ENCODE data around the gene IRF2BP2. TPM values are rescaled to one million over a fixed set of nuclear protein-coding genes. Genes with fewer than 3 reads are reported as not detected.
A peak's percentile ranks its signal among the peaks of the same experiment; 100 is the strongest.

Gene IRF2BP2
- total RNA-seq, 1 experiment from 2014 or later = 122 TPM

DNA sequence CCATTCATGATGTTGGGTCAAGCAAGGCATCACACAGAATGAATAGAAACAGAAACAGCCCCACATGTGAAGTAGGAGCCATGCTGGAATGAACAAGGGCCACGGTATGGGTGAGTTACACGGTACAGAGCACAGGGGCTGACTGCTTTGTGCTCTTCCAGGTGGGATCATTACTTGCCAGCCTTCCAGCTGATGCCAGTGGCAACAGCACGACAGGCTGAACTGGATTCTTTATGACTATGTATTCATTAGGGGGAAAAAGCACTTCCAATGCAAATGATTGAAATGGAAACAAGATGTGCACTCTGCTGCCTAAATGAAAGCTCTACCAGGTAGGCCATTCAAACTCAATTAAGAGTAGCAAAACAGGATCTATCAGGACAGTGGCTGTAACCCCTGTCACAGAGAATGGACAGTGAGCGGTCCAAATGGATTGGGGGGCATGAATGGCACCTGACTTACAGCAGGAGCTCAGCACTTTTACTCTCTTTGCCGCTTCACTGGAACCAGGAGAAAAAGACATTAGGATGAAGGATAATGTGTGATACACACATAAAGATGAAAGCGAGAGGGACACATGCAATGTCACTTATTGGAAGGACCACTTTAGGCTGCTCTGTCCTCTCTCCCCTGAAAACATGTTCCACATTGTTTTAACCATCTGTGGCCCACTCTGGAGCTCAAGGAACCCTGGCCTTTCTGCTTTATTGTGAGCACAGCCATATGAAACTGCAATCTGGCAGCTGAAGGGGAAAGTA is 23.4 kb upstream of the IRF2BP2 start:
- H3K4me1 ChIP-seq (replicated peaks; ENCODE audit: insufficient read depth) = peaks cover 43% of the 10 kb centered on the region
- H3K36me3 ChIP-seq (ENCODE audit: low read depth) = no peaks in the 10 kb centered on the region
- H3F3A ChIP-seq (ENCODE audit: insufficient read depth, low read depth) = peaks cover 41% of the 10 kb centered on the region
- intact Hi-C loops (cut with micrococcal nuclease; ENCODE audit: unreplicated experiment) = loop anchor here (2.0 kb wide), 2 partner anchors 21 to 51 kb away; no protein-coding TSS in a partner anchor
- TF ChIP-seq, protein P1, sequence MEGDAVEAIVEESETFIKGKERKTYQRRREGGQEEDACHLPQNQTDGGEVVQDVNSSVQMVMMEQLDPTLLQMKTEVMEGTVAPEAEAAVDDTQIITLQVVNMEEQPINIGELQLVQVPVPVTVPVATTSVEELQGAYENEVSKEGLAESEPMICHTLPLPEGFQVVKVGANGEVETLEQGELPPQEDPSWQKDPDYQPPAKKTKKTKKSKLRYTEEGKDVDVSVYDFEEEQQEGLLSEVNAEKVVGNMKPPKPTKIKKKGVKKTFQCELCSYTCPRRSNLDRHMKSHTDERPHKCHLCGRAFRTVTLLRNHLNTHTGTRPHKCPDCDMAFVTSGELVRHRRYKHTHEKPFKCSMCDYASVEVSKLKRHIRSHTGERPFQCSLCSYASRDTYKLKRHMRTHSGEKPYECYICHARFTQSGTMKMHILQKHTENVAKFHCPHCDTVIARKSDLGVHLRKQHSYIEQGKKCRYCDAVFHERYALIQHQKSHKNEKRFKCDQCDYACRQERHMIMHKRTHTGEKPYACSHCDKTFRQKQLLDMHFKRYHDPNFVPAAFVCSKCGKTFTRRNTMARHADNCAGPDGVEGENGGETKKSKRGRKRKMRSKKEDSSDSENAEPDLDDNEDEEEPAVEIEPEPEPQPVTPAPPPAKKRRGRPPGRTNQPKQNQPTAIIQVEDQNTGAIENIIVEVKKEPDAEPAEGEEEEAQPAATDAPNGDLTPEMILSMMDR (conservative IDR thresholded peaks at IDR 0.05) = no peak
- no peak for TF ChIP-seq EZH2 (IDR thresholded peaks at IDR 0.05; ENCODE audit: low read depth)
- no peaks in the 10 kb centered on the region for H3K9me3 ChIP-seq (ENCODE audit: insufficient read depth, low read depth)
- no peaks in the 10 kb centered on the region for H4K20me1 ChIP-seq (ENCODE audit: insufficient read depth)
- CTCF ChIA-PET = no interaction called here
- H2AFZ ChIP-seq = no peak overlapping the region
- H3K9me2 ChIP-seq (ENCODE audit: insufficient read depth) = no peaks in the 10 kb centered on the region
- no peaks in the 10 kb centered on the region for H3K79me2 ChIP-seq (ENCODE audit: low read depth)
- DNase-seq = no peak
- peak overlapping the region; percentile 11; the same call in 1 of the 2 replicates for H3K4me2 ChIP-seq
- no TSS peak for BruUV-seq (replicated peaks)
- POLR2A ChIA-PET (ENCODE audit: unreplicated experiment) = interaction anchor here (0.6 kb wide), 1 partner anchor 13 kb away, joined by 4 read pairs; no protein-coding TSS in a partner anchor
- H3K4me3 ChIP-seq = no peak overlapping the region
- no peaks in the 10 kb centered on the region for H3K27me3 ChIP-seq (ENCODE audit: insufficient read depth, low read depth)
- H3K27ac ChIP-seq = peak overlapping the region; percentile 88

DNA sequence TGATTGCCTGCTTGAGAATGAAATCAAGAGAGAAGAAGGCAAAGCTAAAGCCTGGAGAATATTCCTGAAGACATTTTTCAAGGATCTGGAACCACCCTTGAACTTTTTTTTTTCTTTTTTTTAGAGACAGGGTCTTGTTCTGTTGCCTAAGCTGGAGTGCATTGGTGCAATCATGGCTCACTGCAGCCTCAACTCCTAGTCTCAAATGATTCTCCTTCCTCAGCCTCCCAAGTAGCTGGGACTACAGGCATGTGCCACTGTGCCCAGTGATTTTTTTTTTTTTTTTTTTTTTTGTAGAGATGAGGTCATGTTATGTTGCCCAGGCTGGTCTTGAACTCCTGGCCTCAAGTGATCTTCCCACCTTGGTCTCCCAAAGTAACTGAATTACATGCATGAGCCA is 22.2 kb upstream of the IRF2BP2 start:
- ChIA-PET CTCF (interaction anchor here (0.6 kb wide), 2 partner anchors 130 to 427 kb away, joined by 3 to 16 read pairs; no protein-coding TSS in a partner anchor), POLR2A (ENCODE audit: unreplicated experiment) (interaction anchor here (0.5 to 1.4 kb wide), 8 partner anchors 12 to 1896 kb away, joined by 3 to 34 read pairs (median 6); no protein-coding TSS in a partner anchor)
- H3K4me1 ChIP-seq (replicated peaks; ENCODE audit: insufficient read depth) = peaks cover 38% of the 10 kb centered on the region
- TF ChIP-seq EZH2 (IDR thresholded peaks at IDR 0.05; ENCODE audit: low read depth) = no peak
- TF ChIP-seq, protein P1 (conservative IDR thresholded peaks at IDR 0.05) = no peak
- peak overlapping the region; percentile 64 for H3K4me2 ChIP-seq
- no peak overlapping the region for H2AFZ ChIP-seq
- no peak overlapping the region for H3K4me3 ChIP-seq
- peak overlapping the region; percentile 88 for H3K27ac ChIP-seq
- no peak for DNase-seq
- peaks cover 33% of the 10 kb centered on the region for H3F3A ChIP-seq (ENCODE audit: insufficient read depth, low read depth)
- H3K79me2 ChIP-seq (ENCODE audit: low read depth) = no peaks in the 10 kb centered on the region
- no peaks in the 10 kb centered on the region for H4K20me1 ChIP-seq (ENCODE audit: insufficient read depth)
- H3K9me2 ChIP-seq (ENCODE audit: insufficient read depth) = no peaks in the 10 kb centered on the region
- no peaks in the 10 kb centered on the region for H3K36me3 ChIP-seq (ENCODE audit: low read depth)
- no peaks in the 10 kb centered on the region for H3K9me3 ChIP-seq (ENCODE audit: insufficient read depth, low read depth)
- BruUV-seq (replicated peaks) = TSS peak; percentile 98
- no peaks in the 10 kb centered on the region for H3K27me3 ChIP-seq (ENCODE audit: insufficient read depth, low read depth)
- intact Hi-C loops (cut with micrococcal nuclease; ENCODE audit: unreplicated experiment) = loop anchor here (2.0 kb wide), 2 partner anchors 23 to 53 kb away; no protein-coding TSS in a partner anchor

DNA sequence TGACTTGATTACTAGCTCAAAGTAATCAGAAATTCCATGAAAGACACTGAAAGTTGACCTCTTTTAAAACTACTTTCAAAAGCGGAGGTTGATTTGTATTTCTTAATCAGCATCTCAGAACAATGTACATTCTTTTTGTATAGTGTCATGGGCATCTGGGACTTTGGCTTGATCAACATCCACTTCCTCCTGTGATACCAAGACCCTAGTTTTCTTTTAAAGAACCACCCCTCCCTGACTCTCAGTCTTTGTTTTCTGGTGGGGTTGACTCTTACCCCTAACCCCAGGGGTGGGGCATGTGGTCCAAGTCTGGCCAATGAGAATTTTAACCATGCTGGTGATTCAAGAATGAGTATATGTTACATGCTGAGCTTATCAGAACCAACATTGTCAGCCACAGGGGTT is 21.7 kb upstream of the IRF2BP2 start:
- DNase-seq = peak; percentile 77 to 97
- intact Hi-C loops (cut with micrococcal nuclease; ENCODE audit: unreplicated experiment) = loop anchor here (1.0 to 2.0 kb wide), 3 partner anchors 19 to 53 kb away; no protein-coding TSS in a partner anchor
- BruUV-seq (replicated peaks) = no TSS peak
- Histone ChIP-seq H3F3A (ENCODE audit: insufficient read depth, low read depth) (peaks cover 33% of the 10 kb centered on the region), H3K4me2 (peak overlapping the region; percentile 64), H3K79me2 (ENCODE audit: low read depth) (no peaks in the 10 kb centered on the region), H3K9me2 (ENCODE audit: insufficient read depth) (no peaks in the 10 kb centered on the region), H3K27me3 (ENCODE audit: insufficient read depth, low read depth) (no peaks in the 10 kb centered on the region), H3K36me3 (ENCODE audit: low read depth) (no peaks in the 10 kb centered on the region), H3K27ac (peak overlapping the region; percentile 88), H3K9me3 (ENCODE audit: insufficient read depth, low read depth) (no peaks in the 10 kb centered on the region), H3K4me3 (no peak overlapping the region), H2AFZ (no peak overlapping the region), H3K4me1 (replicated peaks; ENCODE audit: insufficient read depth) (peaks cover 38% of the 10 kb centered on the region), H4K20me1 (ENCODE audit: insufficient read depth) (no peaks in the 10 kb centered on the region)
- CTCF ChIA-PET = interaction anchor here (0.6 kb wide), 4 partner anchors 92 to 439 kb away, joined by 3 to 16 read pairs (median 3); no protein-coding TSS in a partner anchor
- POLR2A ChIA-PET (ENCODE audit: unreplicated experiment) = interaction anchor here (0.6 to 1.4 kb wide), 10 partner anchors 12 to 1896 kb away, joined by 3 to 34 read pairs (median 6); no protein-coding TSS in a partner anchor
- TF ChIP-seq, protein P1 (conservative IDR thresholded peaks at IDR 0.05) = no peak
- TF ChIP-seq EZH2 (IDR thresholded peaks at IDR 0.05; ENCODE audit: low read depth) = no peak

All from PC-9 (cell line).